Embryonic facial prominence (tissue), 1 donor: ENCODE results near the gene SVOP.
"Not testable (repeated sequence)": the region's sequence is repeated elsewhere in the genome, so short reads cannot be mapped to it uniquely, and the experiment has no call there.

Experiments used
- DNase-seq: peaks from one replicate; pipeline ENCODE4 v3.0.0-alpha.2; 2016; ENCODE audit errors: extremely low spot score

Gene SVOP

DNA sequence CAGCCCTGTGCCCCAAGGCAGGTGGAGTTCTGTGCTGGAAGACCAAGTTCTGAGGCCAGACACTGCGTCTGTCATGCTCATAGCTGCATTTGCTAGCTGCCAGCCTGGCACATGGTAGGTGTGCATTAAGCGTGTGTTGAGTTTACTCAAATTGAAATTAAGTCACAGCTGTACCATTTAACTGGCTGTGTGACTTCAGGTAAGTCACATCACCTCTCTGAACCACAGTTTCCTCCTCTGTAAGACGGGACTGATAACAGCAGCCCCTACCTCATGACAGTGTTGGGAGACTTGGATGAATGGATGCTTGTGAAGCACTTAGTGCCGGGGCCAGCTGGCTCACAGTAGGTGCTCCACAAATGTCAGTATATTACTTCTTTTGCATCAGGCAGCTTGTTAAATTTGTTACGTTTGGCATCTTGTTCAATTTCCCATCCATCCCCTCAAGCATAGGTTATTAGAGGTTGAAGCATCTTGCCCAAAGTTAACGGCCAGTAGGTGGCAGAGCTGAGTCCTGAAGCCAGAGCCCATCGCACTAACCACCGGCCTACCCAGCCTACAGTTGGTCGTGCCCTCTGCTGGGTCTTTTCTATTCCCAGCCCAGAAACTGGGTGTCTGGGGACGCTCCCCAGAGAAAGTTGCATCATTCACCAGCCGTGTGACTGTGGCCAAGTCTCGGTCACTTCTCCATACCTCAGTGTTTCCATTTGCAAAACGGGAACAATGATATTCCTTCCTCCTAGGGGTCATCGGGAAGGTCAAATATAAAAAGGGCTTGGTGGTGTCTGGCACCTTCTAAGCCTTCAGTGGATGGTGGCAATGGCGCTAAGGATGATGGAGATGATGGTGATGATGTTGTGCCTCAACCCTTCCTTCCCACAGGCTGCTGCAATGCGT is 136.5 kb downstream of the SVOP start:
- no peak for DNase-seq

DNA sequence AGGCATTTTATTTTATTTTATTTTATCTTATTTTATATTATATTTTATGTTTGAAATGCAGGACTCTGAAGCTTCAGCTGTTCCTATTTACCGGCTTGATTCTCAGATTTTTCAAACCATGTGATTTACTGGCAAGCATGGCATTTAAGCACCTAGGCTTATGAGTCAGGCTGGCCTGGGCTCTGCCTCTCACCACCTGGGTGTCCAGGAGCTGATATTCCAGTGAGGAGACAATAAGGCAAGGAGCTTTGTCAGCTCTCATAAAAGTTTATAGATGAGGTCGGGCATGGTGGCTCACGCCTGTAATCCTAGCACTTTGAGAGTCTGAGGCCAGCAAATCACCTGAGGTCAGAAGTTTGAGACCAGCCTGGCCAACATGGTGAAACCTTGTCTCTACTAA is 138.9 kb downstream of the SVOP start:
- no peak for DNase-seq

DNA sequence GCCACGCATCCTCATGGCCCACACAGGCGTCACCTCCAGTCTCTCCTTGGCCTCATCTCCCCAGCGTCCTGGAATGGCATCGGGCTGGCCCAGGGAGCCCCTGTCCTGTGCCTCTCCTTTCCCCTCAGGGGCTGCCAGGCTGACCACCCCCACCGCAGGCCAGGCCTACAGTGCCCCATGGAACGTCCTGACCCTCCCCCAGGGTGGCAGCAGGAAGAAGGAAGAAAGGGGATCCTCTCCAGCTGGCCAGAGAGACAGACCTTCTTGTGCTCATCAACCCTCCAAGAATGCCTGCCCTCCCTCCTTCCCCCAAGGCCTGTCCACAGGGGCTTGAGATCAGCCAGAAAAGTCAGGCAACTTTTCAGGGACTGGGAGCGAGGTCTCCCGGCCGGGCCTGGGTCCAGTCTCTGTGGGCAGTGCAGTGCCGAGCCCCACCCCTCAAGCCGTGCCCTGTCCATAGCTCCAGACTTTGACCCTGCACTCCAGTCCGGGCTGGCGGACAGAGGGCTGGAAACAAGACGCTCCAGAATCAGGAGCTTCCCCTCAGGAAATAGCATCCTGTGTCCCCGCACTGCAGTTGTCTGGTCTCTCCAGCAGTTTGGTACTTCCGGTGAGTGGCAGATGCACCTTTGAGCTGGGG is 141.1 kb downstream of the SVOP start, which contains the start of gene DAO:
Gene DAO, plus strand, starts transcription at position 478 of the 640 bp plus-strand sequence. CDS start 4,915 bp downstream, outside the sequence.
- DNase-seq = no peak

DNA sequence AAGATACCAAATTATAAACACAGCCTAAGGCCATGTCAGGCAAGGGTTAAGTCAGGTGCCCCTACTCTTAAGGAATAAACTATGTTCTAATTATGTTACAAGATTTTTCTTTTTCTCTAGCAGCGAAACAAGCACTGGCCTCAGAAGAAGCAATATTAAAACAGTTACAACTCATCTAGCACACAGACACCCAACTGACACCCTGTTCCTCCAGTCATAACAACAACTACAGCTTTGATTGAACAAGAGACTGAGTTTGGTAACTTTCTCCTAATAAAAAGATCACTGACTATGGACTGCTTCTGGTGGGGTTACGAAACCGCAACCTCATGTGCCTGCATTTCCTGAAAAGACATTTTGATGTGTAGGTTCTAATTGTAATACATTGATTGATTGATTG is 144.3 kb downstream of the SVOP start:
- no peak for DNase-seq

DNA sequence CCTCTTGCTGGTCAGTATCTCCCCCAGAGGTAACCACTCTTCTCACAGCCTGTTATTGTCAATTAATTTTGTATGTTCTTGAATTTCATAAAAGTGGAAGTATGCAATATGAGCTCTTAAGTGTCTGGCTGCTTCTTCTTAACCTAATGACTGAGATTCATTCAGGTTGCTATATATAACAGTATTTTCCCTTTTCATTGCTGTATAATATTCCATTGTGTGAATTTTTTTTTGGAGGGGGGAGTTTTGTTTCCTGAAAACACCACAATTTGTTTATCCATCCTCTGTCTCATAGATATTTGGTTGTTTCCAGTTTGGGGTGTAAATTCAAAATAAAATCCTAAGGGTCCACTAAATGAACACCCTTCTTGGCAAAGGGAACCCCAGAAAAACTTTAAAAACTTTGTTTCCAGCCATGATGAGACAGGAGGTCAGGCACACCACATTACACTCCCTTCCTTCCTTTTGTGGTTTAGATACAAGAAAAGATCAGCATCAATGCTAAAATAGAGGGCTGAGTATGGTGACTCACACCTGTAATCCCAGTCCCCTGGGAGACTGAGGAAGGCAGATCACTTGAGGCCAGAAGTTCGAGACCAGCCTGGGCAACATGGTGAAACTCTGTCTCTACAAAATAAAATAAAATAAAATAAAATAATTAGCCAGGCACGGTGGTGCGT is 145.0 kb downstream of the SVOP start:
- DNase-seq = no peak

DNA sequence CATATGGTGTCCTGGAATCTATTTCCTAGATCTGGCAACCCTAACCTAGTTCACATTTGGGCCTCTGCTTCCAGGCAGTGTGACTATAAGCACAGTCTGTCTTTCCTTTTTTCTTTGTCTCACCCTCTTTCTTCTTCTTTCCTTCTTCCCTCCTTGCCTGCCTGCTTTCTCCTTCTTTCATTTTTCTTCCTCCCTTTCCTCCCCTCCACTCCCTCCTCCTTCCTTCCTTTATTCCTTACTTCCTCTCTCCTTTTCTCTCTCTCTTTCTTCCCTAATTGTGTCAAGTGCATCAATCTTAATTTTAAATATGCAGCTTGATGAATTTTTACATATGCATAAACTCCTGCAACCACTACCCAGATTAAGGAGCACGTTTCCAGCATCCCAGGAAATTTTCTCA is 145.6 kb downstream of the SVOP start:
- DNase-seq = no peak

DNA sequence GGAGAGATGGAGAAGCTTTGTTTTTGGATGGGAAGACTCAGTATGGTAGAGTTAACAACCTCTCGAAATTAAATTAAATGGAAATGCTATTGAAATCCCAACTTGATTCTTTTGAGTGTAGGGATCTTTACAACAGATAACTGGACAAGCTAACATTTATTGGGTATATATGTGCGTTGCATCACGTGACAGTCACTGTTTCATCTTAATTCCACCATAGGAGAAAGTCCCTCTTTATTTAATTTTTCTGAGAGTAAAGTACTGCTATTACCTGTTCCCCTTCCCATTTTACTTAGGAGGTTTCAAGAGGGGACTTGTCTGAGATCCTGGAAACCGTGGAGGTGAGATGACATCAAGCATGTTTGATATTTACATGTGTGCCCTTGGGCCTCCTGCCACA is 152.1 kb downstream of the SVOP start:
- no peak for DNase-seq

DNA sequence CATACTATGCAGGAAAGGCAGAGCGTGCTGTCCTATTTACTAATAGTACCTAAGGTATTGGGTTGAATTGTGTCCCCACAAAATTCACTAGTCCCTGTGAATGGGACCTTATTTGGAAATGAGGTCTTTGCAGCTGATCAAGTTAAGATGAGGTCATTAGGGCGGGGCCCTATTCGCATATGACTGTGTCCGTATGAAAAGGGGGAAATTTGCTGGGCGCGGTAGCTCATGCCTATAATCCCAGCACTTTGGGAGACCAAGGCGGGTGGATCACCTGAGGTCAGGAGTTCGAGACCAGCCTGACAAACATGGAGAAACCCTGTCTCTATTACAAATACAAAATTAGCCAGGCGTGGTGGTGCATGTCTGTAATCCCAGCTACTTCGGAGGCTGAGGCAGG is 154.8 kb downstream of the SVOP start:
- not testable (repeated sequence) for DNase-seq

DNA sequence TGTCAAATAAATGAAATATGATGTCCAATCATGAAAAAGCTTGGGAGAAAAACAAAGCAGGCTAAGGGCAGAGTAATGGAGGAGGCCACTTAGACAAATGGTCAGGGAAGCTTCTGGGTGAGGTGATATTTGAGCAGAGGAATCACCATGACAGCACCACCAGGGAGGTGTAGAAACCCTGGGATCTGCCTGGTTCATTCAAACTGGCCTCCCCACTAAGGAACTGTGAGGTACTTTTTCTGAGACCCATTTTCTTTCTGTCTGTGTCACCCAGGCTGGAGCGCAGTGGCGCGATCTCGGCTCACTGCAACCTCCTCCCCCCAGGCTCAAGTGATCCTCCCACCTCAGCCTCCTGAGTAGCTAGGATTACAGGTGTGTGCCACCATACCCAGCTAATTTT is 155.7 kb downstream of the SVOP start:
- no peak for DNase-seq

DNA sequence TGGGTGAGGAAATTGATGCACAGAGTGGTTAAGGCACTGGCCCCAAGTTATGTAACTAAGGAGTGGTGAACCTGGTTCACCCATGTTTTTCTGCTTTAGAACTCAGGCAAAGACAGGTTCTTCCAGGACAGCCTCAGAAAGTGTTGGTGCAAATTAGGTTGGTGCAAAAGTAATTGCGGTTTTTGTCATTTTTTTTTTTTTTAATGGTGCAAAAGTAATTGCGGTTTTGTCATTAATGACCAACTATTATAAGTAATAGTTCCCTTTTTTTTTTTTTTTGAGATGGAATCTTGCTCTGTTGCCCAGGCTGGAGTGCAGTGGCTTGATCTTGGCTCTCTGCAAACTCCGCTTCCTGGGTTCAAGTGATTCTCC is 158.3 kb downstream of the SVOP start:
- DNase-seq = no peak

DNA sequence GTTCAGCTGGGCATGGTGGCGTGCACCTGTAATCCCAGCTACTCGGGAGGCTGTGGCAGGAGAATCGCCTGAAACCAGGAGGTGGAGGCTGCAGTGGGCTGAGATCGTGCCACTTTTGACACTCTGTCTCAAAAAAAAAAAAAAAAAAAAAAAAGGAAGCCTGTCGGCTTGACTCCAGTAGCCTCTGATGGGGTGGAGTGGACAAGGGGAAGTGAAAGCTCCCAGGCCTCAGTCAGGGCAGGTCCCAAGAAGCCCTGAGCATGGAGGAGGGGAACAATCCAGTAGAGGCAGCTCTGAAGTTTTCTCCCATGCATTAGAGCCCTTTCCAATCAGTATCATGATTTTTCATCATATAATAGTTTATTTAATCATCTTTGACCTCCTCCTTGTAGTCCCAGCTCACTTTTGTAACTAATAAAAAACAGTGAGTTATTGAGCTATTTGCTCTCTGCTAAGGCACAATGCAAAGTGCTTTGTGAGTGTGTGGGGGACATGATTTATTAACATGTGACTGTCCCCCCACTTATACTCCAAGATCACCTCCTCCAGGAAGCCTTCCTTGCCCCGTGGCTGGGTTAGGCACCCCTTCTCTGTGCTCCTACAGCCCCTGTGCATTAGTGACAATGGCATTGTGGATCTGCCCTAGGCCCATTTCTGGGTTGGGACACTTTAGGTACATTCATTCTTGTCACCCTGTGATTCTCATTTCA is 158.8 kb downstream of the SVOP start:
- DNase-seq = no peak

DNA sequence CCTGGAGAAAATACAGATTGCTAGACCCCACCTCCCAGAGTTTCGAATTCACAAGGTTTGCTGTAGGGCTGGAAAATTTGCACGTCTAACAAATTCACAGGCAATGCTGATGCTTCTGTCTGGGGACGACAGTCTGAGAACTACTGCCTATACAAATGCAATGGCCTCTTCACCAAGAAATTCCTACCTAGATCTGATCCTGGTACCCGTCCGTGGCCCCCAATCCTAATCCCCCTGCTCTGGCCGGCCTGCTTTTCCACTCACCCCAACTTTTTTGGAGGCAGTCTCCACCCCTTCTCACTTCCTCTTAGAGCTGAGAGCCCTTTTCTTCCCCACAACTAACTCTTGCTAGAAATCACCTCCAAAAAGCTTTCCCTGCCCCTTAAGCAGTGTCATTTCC is 160.4 kb downstream of the SVOP start:
- no peak for DNase-seq

DNA sequence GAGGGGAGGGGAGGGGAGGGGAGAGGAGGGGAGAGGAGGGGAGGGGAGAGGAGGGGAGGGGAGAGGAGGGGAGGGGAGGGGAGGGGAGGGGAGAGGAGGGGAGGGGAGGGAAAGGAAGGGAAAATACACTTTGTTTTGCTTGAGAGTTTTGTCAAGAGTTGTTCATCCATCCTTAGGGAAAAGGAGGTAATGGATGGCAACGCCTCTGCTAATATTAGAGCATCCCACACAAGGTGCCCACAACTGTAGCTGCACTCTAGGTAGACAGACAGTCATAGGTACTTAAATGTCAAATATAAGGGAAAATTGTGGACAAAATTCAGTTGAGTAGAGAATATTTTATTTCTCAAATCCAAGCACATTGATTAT is 161.0 kb downstream of the SVOP start:
- DNase-seq = no peak

DNA sequence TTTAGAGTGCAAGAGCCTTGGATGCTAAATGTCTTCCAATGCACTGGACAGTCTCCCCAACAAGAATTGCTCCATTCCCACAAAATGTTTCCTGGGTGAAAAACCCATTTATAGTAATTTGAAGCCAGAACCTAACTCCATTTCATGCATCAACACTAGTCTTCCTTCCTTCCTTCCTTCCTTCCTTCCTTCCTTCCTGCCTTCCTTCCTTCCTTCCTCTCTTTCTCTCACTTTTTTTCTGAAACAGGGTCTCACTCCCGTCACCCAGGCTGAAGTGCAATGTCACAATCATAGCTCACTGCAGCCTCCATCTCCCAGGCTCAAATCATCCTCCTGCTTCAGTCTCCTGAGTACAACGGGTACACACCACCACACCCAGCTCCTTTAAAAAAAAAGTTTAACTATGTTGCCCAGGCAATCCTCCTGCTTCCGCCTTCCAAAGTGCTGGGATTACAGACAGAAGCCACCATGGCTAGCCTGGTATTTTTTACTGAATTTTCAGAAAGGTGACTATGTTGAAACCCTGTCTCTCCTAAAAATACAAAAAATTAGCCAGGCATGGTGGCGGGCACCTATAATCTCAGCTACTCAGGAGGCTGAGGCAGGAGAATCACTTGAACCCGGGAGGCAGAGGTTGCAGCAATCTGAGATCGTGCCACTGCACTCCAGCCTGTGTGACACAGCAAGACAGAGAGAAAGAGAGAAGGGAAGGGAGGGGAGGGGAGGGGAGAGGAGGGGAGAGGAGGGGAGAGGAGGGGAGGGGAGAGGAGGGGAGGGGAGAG is 161.5 kb downstream of the SVOP start:
- not testable (repeated sequence) for DNase-seq

DNA sequence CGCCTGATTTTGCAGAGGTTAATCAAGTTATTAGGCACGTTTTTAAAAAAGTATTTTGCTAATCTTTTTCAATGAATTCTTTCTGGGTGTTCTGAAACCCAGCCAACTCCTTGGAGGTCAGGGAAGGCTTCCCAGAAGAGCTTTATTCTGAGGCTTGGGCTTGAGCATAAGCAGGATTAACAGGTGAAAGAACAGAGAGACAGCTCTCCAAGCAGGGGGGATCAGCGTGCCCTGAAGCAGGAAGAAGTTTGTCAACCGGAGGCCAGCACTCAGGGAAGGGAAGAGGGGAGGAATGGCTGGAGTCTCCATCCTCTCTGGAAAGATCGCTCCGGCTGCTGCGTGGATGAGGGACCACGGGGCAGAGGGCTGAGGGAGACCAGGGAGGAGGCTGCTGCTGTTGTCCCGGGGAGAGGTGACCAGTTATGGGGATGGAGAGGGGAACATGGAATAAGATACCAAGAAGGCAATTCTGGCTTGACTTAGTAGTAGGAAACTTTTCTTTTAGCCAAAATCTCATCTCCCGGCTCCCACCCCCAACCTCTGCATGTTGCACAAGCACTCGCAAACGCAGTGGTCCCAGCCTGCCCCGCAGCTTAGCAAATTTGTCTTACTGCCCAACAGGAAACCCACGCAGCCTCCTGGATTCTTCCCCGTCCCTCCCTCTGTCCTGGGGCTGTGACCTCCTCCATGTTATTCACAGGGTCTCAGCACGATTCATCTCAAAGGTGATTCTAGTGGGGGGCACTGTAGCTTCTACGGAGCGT is 162.4 kb downstream of the SVOP start:
- DNase-seq = no peak
